ENCODE measurements around the gene U2AF2. TPM values are rescaled to one million over a fixed set of nuclear protein-coding genes. Genes with fewer than 3 reads are reported as not detected.

U2AF2 gene
- polyA plus RNA-seq, 1 donor from 2014 or later: 129 TPM

GRCh38 chr19:55660404-55660803 lies 5.6 kb downstream of the U2AF2 start:
- Histone ChIP-seq H3K9me2 (ENCODE audit: insufficient read depth, low read length) (no peaks in the 10 kb centered on the region), H3F3A (ENCODE audit: insufficient read depth, low read length, poor library complexity, severe bottlenecking) (no peaks in the 10 kb centered on the region), H3K36me3 (ENCODE audit: insufficient read depth, low read length) (no peaks in the 10 kb centered on the region), H3K4me3 (ENCODE audit: low read length) (no peak overlapping the region), H3K9me3 (ENCODE audit: low read length) (no peaks in the 10 kb centered on the region), H3K4me2 (ENCODE audit: low read length) (no peak overlapping the region), H3K27me3 (ENCODE audit: insufficient read depth, low read depth, low read length) (no peaks in the 10 kb centered on the region), H3K27ac (ENCODE audit: low read length) (no peak overlapping the region), H3K9ac (ENCODE audit: low read length) (no peak overlapping the region), H3K79me2 (replicated peaks; ENCODE audit: insufficient read depth, low read length) (peaks cover 43% of the 10 kb centered on the region), H2AFZ (ENCODE audit: low read depth, low read length) (no peak overlapping the region), H4K20me1 (ENCODE audit: insufficient read depth) (peaks cover 42% of the 10 kb centered on the region)
- TF ChIP-seq POLR2AphosphoS5 (IDR thresholded peaks at IDR 0.05) (no peak), EZH2 (IDR thresholded peaks at IDR 0.05; ENCODE audit: borderline replicate concordance, insufficient read depth, low read length, poor library complexity, severe bottlenecking) (no peak), SMC3 (conservative IDR thresholded peaks at IDR 0.05; ENCODE audit: poor library complexity) (no peak), REST (IDR thresholded peaks at IDR 0.05; ENCODE audit: borderline replicate concordance) (no peak), EP300 (conservative IDR thresholded peaks at IDR 0.05; ENCODE audit: poor library complexity, severe bottlenecking) (no peak)

GRCh38 chr19:55660991-55661390 lies 6.2 kb downstream of the U2AF2 start:
- TF ChIP-seq EZH2 (IDR thresholded peaks at IDR 0.05; ENCODE audit: borderline replicate concordance, insufficient read depth, low read length, poor library complexity, severe bottlenecking): no peak
- no peak for TF ChIP-seq EP300 (conservative IDR thresholded peaks at IDR 0.05; ENCODE audit: poor library complexity, severe bottlenecking)
- no peak for TF ChIP-seq CTCF (IDR thresholded peaks at IDR 0.05; ENCODE audit: poor library complexity, severe bottlenecking)
- no peak for TF ChIP-seq MXI1 (conservative IDR thresholded peaks at IDR 0.05; ENCODE audit: poor library complexity, severe bottlenecking)
- no peak for TF ChIP-seq POLR2AphosphoS5 (IDR thresholded peaks at IDR 0.05)
- no peak for TF ChIP-seq RAD21 (conservative IDR thresholded peaks at IDR 0.05)
- no peak for TF ChIP-seq REST (IDR thresholded peaks at IDR 0.05; ENCODE audit: borderline replicate concordance)
- no peak for TF ChIP-seq TAF1 (IDR thresholded peaks at IDR 0.05; ENCODE audit: low read depth)
- TF ChIP-seq SMC3 (conservative IDR thresholded peaks at IDR 0.05; ENCODE audit: poor library complexity): no peak
- Histone ChIP-seq H4K20me1 (ENCODE audit: insufficient read depth) (peaks cover 37% of the 10 kb centered on the region), H3K27ac (ENCODE audit: low read length) (no peak overlapping the region), H2AFZ (ENCODE audit: low read depth, low read length) (no peak overlapping the region), H3K4me2 (ENCODE audit: low read length) (no peak overlapping the region), H3F3A (ENCODE audit: insufficient read depth, low read length, poor library complexity, severe bottlenecking) (no peaks in the 10 kb centered on the region), H3K79me2 (replicated peaks; ENCODE audit: insufficient read depth, low read length) (peaks cover 37% of the 10 kb centered on the region), H3K9me3 (ENCODE audit: low read length) (no peaks in the 10 kb centered on the region), H3K27me3 (ENCODE audit: insufficient read depth, low read depth, low read length) (no peaks in the 10 kb centered on the region), H3K9ac (ENCODE audit: low read length) (no peak overlapping the region), H3K9me2 (ENCODE audit: insufficient read depth, low read length) (no peaks in the 10 kb centered on the region), H3K4me3 (ENCODE audit: low read length) (no peak overlapping the region), H3K36me3 (ENCODE audit: insufficient read depth, low read length) (no peaks in the 10 kb centered on the region)

Data from neural cell (in vitro differentiated cells).